Activated T-cell treated with anti-CD3 and anti-CD28 coated beads, Interleukin-2, amount 50 U/mL, for 48 hours (primary cell): ENCODE measurements around the gene PROK2.

ENCODE experiments used
- DNase-seq, 2 experiments: peaks; one replicate each; pipeline ENCODE4 v3.0.0-alpha.2; 2020

Gene PROK2, protein sequence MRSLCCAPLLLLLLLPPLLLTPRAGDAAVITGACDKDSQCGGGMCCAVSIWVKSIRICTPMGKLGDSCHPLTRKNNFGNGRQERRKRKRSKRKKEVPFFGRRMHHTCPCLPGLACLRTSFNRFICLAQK

DNA sequence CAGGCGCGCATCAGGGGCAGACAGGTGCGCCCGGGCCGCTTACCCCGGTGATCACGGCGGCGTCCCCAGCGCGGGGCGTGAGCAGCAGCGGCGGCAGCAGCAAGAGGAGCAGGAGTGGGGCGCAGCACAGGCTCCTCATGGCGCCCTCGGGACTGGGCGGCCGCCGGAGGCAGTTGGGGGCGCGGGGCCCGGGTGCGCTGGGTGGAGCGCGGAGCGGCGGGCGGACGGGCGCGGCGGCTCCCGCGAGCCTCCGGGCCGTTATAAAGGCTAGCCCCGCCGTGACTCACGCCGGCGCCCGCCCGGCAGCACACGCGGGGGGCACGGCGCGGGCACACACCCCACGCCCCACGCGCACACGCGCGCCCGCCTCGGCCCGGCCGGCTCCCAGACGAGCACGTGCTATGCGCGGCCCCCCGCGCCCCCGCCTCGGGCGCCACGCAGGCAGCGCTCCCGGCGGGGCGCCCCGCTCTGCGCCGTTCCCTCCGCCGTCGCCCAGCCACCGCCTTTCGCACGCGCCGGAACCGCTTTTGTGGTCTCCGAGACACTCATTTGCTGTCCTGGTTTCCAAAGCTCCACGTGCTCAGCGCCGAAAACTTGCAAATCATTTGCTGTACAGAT lies at the start of gene PROK2:
Gene PROK2 (minus strand): TSS at position 235 of the 618 bp plus-strand sequence. CDS start 96 bp downstream, at position 139.
- DNase-seq = peak; percentile 51 to 60

DNA sequence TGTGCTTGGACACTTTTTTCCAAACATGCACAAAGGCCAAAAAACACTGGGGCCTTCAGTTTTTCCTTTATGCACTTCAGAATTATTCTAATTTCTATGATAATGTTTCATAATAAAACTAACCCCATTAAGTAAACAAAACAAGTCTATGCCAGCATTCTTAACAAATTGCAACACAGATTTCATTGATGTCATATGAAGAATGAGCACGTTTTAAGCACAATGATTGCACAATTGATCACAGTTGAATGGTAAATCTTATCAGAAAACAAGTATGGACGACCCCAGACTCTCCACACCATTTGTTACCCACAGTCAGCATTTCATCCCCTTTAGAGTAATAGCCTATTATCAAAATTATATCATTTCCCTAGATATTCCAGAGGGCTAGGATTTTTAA lies 46.7 kb upstream of the PROK2 start:
- DNase-seq = no peak

DNA sequence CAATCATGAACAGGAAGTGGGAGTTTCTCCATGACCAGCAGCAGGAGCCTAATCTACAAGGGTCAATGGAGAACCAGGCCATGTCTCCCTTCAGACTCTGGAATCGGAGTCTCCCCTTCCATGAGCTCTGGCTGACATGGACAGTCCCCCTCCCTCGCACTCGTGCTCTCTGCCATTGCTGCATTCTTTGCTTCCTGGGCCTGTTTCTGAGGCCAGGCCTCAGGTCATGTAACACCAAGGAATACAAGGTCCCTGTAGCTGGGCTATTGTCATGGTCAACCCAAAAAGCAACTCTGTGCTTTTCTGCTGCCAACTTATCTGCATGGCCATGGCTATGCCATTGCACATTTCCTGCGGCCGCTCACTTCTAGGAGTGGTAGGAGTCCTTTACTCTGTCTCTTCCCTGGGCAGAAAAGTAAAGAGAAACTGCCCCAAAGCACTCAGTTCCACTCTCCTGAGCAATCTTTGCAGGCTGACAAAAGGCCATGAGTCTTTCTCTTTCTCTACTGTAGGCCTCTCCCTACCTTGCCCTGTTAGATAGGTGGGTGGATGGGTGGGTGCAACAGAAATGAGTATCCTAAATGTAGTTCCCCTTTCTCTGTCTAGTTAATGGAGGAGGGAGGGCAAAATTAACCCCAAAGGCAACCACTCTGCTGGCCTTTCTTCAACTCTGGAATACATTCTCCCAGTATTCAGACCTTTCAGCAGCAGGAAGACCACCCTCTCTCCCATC lies 40.8 kb upstream of the PROK2 start:
- no peak for DNase-seq

DNA sequence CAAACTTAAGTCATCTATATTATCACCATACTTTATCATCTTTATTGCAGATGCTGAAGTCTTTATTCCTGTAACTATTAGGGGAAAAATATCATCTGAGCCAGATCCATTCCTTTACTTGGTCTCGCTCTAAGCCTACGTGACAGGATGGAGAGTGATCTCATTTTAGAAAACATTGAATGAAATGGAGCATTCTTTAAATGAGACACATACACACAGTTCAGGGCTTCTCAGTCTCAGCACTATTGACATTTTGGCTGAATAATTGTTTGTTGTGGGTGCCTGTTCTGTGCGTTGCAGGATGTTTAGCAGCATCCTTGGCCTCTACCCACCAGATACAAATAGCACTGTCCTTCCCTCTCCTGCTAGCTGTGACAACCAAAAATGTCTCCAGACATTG lies 36.2 kb upstream of the PROK2 start:
- DNase-seq = no peak

DNA sequence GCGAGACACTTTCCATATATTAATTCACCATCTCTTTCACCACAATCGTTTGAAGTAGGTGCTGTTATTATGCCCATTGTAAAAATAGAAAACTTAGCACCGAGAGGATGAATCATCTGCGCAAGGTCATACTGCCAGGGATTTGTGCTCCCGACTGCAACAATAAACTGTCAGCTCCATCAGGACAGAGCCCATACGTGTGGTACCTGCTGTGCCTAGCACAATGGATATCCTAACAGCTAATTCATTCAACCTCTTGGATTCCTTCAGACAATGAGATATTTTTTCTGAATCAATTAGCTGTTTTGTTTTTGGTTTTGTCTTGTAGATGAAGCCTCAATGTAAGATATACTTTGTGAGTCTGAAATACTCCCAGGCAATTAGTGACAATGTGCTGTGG lies 32.3 kb upstream of the PROK2 start:
- no peak for DNase-seq

DNA sequence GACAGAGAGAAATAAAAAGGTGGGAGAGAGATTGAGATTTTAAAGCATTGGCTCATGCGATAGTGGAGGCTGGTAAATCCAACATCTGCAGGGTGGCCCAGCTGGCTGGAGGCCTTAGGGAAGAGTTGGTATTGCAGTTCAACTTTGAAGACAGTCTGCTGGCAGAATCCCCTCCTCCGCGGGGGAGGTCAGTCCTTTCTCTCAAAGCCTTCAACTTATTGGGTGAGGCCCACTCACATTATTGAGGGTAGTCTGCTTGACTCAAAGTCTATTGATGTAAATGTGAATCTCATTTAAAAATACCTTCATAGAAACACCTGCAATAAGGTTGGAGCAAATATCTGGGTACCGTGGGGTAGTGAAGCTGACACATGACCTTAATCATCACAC lies 31.8 kb upstream of the PROK2 start:
- no peak for DNase-seq

DNA sequence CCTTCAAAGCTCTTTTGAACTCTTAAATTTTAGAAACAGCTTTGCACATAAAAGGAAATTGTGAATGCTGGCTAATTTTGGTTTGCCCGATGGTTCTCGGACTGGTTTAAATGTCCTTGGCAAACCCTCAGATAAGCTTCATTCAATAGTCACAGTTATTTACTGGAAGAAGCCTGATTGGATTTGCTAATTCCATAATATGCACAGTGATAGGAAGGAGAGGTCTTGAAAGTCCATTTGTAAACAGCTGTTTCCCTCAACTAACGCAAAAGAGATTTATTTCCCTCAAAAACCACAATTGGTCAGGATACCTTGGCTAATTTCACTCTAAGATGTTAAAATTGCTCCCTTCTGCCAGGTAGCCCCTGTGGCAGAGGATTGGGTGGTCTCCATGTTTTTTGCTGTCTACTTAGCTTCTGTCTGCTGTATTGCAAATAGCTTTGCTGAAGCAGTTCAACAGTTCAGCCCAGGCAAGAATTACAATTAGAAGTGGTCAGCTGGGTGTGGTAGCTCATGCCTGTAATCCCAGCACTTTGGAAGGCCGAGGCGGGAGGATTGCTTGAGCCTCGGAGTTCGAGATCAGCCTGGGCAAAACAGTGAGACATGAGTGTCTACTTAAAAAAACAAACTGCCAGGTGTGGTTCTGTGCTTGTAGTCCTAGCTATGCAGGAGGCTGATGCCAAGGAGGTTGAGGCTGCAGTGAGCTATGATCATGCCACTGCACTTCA lies 30.6 kb upstream of the PROK2 start:
- no peak for DNase-seq

DNA sequence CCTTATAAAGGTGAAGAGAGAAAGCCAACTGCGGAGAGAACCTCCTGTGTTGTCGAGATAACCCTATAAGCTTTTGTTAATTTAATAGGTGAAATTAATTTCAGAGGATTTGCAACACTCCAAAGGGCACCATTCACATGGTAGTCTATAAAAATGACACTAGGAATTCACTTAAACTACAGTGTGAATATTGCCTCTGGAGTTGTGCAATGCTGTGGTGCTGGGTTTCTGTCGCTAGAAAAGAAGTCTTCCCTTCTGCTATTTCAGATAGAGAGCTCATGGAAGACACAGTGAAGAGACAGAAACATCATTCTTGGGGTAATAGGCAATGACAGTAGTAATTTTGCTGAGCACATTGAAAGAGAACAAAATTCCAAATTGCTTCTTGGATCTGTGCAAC lies 28.8 kb upstream of the PROK2 start:
- DNase-seq = no peak

DNA sequence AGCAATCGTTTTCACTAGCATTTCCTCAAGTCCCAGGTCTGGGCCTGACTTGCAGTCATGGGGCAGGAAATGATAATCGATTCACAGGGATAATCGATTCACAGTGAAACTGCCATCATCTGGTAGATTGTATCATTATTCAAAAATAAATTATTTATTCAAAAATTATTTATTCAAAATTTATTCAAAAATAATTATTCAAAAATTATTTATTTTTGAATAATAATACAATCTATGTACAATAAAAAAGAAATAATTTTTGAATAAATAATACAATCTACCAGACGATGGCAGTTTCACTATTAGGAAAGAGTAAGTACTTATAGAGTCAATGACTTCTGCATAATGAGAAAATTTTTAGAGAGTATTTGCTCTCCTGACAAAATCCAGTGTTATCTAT lies 28.1 kb upstream of the PROK2 start:
- DNase-seq = no peak

DNA sequence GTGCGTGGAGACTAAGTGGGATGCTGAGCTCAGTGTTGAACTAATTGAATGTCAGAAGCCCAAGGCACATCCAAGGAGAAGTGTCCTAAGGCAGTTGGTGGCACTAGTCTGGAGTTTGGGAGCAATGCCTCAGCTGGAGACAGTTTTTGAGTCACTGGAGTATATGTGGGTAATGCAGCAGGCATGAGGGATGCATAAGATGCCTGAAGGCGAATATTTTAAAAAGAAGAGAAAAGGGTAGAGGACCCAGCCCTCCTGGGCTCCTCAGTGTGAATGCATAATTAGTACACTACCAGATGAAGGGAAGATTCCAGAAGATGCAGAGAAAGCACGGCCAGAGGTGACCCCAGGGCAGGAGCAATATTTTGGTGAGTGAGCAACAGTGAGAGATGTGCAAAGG lies 25.1 kb upstream of the PROK2 start:
- DNase-seq = no peak

DNA sequence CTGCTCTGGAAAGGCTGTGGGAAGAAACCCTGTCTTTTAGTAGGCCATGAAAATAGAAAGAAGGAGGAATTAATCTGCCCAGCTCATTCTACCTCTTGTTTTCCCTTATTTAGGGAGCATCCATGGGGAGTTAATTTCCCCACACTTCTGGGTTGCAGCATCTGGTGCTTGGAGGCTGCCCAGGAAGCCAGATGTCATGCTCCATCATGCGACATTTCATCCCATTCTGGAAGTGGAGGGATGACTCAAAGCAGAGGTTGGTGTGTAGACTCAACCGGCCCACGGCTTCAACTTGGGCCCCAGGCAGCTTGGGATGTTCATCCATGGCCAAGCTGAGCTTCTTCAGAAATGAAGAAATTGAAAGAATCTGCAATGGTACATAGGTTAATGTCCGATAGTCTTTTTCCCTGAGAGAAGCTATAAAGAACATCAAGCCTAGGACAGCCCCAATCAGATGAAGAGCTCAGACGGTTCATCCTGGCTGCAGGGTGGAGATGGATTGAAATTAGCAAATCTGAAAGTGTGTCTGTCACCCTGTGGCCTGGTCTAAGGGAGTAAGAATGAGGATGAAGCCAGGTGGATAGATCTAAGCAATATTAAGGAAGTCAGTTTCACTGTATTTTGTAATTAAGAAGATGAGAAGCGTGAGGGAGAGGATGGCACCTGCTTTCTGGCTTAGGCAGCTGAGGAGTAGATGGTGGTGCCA lies 24.5 kb upstream of the PROK2 start:
- no peak for DNase-seq

DNA sequence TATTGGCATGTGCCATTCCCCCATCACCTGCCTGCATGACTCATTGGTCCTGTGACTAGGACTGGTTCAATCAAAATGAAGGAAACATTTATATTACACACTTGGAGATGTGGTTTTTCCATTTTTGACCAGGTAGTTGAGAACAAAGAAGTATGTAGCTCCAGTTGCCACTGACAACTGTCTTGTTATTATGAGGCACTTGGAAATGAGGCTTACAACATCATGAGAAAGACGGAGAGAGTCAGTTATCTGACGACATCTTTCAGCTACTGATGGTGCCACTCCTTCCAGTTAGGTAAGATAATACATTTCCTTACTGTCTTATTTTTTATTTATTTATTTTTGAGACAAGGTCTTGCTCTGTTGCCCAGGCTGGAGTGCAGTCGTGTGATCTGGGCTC lies 21.8 kb upstream of the PROK2 start:
- DNase-seq = no peak

DNA sequence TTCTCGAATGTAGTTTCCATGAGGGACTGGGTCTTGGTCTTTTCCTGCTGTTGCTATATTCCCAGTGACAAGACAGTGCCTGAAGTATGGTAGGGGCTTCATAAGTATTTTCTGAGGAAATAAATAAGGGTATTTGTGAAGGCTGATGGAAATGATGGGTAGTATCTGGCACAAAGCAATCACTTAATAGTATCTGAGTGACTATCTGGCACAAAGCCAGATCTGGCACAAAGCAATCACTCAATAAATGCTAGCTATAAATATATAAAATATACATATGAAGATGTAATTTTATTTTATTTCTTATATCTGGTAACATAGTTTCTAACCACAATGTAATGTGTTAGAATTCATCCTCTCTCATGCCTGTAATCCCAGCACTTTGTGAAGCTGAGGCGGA lies 20.7 kb upstream of the PROK2 start:
- no peak for DNase-seq

DNA sequence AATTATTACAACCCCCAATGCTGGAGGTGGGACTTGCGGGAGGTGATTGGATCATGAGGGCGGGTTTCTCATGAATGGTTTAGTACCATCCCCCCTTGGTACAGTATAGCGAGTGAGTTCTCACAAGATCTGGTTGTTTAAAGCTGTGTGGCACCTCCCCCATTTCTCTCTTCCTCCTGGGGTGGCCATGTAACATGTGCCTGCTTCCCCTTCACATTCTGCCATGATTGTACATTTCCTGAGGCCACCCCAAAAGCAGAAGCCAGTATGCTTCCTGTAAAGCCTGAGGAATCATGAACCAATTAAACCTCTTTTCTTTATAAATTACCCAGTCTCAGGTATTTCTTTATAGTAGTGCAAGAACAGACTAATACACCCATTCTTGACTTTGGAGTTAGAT lies 20.3 kb upstream of the PROK2 start:
- no peak for DNase-seq

DNA sequence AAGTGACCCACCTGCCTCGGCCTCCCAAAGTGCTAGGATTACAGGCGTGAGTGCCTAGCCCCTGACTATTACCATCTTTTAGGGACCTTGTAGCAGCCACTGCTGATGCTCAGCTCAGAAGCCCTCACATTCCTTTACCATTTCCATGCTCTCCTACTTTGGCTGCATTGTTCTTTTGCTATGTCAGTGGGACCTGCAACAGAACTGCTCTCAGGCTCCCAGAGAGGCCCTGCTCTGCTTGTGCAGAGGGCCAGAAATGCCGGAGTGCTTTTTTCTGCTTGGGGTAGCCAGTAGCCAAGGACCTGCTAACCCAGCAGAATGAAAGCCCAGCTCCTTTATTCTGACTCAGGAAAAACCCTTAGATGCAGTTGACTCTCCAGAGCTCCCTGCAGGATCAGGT lies 18.3 kb upstream of the PROK2 start:
- no peak for DNase-seq

DNA sequence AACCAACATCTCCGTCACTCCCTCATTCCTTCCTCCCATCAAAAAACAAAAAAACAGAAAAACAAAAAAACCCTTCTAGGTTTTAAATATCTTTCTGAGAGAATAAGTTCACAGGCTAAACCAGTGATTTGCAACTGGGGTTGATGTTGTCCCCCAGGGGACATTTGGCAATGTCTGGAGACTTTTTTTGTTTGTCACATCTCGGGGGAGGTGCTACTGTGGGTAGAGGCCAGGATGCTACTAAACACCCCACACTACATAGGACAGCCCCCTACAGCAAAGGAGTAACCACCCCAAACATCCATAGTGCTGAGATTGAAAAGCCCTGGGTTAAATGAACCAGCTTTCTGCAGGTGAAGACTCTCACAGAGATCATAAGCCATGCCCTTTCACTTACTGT lies 17.0 kb upstream of the PROK2 start:
- DNase-seq = no peak

DNA sequence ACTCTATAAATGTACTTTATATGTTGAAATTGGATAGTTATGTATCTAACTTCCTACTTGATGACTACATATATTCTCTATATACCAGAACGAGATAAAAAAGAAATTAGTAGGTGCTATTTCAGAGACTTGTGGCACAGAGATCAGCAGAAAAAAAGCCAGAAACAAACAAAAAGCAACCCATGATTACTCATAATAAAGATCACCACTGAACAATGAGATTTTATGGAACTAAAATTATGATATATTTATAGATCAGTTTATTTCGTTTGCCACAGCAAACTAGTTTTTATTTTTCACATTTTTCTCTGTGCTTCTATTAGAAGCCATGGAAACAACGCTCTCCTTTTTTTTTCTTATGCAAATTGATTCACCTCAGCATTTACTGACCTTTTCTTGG lies 15.1 kb upstream of the PROK2 start:
- DNase-seq = no peak

DNA sequence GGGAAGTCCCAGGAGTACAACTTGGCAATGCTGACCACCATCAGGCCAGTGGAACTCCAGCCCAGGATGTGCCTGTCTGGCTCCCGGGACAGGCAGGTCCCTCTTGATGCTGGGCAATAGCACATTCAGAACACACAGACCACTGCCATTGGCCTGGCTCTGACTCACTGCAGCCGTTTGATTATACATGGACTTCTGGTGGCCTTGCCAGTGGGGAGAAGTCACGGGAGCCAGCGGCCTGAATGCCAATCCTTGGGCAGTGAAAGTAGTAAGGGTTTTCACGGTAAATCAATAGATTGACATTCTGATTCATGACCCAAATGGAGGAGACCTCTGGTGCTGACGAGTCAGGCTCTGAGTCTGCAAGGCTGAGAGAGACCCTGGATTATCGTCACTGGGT lies 12.5 kb upstream of the PROK2 start:
- no peak for DNase-seq

DNA sequence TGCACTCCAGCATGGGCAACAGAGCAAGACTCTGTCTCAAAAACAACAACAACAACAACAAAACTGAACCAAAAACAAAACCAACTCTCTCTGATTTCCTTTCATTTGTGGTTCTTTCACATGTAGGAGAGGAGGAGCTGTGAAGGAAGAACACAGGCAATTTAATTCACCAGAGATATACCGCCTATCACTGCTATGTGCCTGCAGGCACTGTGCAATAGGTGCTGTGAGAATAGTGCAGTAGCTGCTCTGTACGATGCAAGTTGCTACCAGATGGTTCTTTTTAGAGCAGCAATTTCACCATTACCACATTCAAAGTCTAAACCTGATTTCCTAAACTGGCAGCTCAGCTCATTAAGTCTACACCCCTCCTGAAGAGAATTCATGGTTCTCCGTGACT lies 11.3 kb upstream of the PROK2 start:
- DNase-seq = no peak

DNA sequence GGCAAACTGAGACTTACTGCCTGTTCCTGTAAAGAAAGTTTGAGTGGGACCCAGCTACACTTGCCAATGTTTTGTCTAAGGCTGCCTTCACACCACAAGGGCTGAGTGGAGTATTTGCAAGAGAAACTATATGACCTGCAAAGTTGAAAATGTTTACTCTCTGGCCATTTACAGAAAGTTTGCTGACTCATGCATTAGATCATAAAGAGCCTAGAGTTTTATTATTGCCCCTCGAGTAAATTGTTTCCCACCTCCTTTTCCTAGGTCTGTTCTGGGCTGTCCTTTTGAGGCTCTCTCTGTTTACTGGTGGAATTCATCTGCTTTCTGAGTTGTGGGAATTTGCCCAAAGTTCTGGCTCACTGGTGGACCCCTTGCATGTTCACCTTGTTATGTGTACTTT lies 6.7 kb upstream of the PROK2 start:
- no peak for DNase-seq

DNA sequence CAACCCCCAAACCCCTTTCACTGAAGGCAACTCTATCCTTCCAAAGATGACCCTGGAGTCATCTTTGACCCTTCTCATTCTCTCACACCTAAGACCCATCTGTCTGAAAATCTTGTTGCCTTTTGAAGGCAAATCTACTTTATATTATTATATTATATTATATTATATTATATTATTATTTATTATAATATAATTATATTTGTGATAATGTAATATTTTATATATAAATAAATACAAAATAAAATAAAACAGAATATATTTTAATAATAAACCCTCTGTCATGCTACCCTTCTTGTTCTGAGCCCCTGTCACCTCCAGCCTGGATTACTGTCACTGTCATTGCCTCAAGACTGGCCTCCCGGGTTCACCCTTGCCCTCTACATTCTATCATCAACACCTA lies 5.0 kb upstream of the PROK2 start:
- no peak for DNase-seq

DNA sequence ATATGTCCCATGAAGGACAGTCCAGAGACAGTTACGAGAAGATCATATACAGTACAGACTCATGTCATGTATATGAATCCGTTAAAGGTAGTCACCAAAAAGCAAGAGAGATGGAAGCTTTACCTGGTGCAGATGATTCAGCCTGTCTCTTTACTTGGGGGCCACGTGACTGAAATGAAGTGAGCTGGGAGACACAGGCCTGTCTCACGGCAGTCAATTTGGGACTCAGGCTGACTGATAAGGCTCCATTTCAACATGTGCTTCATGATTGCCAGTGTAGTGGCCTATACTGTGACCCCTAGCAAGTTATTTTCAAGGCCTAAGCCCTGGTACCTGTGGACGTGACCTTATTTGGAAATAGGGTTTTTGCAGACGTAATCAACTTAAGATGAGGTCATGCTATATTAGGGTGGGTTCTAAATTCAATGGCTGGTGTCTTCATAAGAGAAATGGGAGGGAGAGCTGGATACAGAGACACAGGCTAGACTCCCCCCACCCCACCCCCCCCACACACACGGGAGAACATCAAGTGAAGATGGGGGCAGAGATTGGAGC lies 3.0 kb upstream of the PROK2 start:
- DNase-seq = no peak

DNA sequence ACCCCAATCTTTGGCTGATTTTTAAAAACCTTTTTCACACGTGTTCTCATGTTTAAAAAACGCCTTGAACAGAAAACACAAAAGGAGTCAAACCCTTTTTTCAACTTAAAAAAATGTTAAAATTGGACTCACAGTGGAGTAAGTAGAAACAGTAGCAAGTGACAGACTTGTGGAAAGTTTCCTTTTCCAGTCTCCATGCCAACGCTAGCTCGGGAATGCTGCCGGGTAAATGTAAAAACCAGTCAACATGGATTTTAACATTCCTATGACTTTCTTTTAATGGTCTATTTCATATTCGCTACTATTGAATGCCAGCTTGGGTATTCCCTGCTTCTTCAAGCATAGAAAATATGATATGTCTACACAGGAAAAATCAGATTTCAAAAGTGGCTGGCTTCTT lies 1.6 kb upstream of the PROK2 start:
- DNase-seq = no peak
